Hepatocyte (in vitro differentiated cells): ENCODE results near the gene RGS17. TPM values are rescaled to one million over a fixed set of nuclear protein-coding genes. Genes with fewer than 3 reads are reported as not detected.

ENCODE experiments used
- DNase-seq: peaks from one replicate; pipeline ENCODE4 v3.0.0-alpha.2; 2016; ENCODE audit warnings: low spot score
- H2AFZ ChIP-seq: fragments of 200-600 bp; sonication (generic); 2 replicates; pipeline ENCODE4 v1.6.0; 2016; ENCODE audit warnings: antibody characterized with exemption, mild to moderate bottlenecking
- H3K27ac ChIP-seq: fragments of 200-600 bp; sonication (generic); 2 replicates; pipeline ENCODE4 v1.5.1; 2016; ENCODE audit warnings: mild to moderate bottlenecking
- H3K27me3 ChIP-seq: fragments of 200-600 bp; sonication (generic); 2 replicates; pipeline ENCODE4 v1.6.1; 2016
- H3K36me3 ChIP-seq: fragments of 200-600 bp; sonication (generic); replicated peaks from 2 replicates; pipeline ENCODE4 v1.5.1; 2016; ENCODE audit warnings: low read depth; ENCODE audit not compliant: insufficient read depth
- H3K4me1 ChIP-seq: fragments of 200-600 bp; sonication (generic); 2 replicates; pipeline ENCODE4 v1.5.1; 2016; ENCODE audit warnings: mild to moderate bottlenecking, moderate library complexity; ENCODE audit not compliant: insufficient read depth
- H3K4me2 ChIP-seq: fragments of 200-600 bp; sonication (generic); 2 replicates; pipeline ENCODE4 v1.6.0; 2016
- H3K4me3 ChIP-seq: fragments of 200-600 bp; sonication (generic); 2 replicates; pipeline ENCODE4 v1.5.1; 2016; ENCODE audit warnings: mild to moderate bottlenecking
- H3K79me2 ChIP-seq: fragments of 200-600 bp; sonication (generic); 2 replicates; pipeline ENCODE4 v1.6.0; 2017; ENCODE audit warnings: mild to moderate bottlenecking
- H3K9me2 ChIP-seq: fragments of 200-600 bp; sonication (generic); replicated peaks from 2 replicates; pipeline ENCODE4 v1.6.0; 2017; ENCODE audit warnings: mild to moderate bottlenecking; ENCODE audit not compliant: insufficient read depth
- H3K9me3 ChIP-seq: fragments of 200-600 bp; sonication (generic); 2 replicates; pipeline ENCODE4 v1.5.1; 2016; ENCODE audit warnings: low read depth, mild to moderate bottlenecking
- H4K20me1 ChIP-seq: fragments of 200-600 bp; sonication (generic); 2 replicates; pipeline ENCODE4 v1.6.0; 2016; ENCODE audit warnings: mild to moderate bottlenecking; ENCODE audit not compliant: insufficient read depth, poor library complexity, severe bottlenecking
- CTCF ChIP-seq: fragments of 200-600 bp; sonication (generic); IDR thresholded peaks from 2 replicates; pipeline ENCODE4 v1.5.1; 2016; ENCODE audit warnings: antibody characterized with exemption, mild to moderate bottlenecking; ENCODE audit not compliant: poor library complexity
- EZH2 ChIP-seq: fragments of 200-600 bp; sonication (generic); IDR thresholded peaks from 2 replicates; pipeline ENCODE4 v1.6.1; 2016; ENCODE audit warnings: antibody characterized with exemption, mild to moderate bottlenecking, borderline replicate concordance
- EZH2phosphoT487 ChIP-seq: fragments of 200-600 bp; sonication (generic); IDR thresholded peaks from one replicate; pipeline ENCODE4 v1.6.1; 2018; ENCODE audit warnings: antibody characterized with exemption, mild to moderate bottlenecking, low read depth, moderate library complexity; ENCODE audit not compliant: unreplicated experiment, severe bottlenecking
- WGBS: methylation state at CpG from one replicate; pipeline ENCODE4 v1.1.6; 2016; ENCODE audit warnings: low lambda C conversion rate; ENCODE audit errors: missing lambda C conversion rate; 5-methylcytosine and 5-hydroxymethylcytosine counted together
- polyA plus RNA-seq: library from polyadenylated mRNA; unstranded; fragments of >200 nt; fragmentation: Nextera tagmentation; extraction: Ambion mirVana; gene quantifications from 2 replicates; pipeline ENCODE4 v1.2.1, GENCODE V29; 2016
- total RNA-seq: library from RNA; depleted of rRNA; stranded (reverse); fragments of >200 nt; gene quantifications from 2 replicates; pipeline ENCODE4 v1.2.3, GENCODE V29; 2014

Gene RGS17
- total and polyA plus RNA-seq, 2 experiments from 2014 or later = 0.27 to 0.97 TPM

- WGBS = 91% methylated on average over 2 of the region's 2 CpGs
- H3K9me2 ChIP-seq = no peaks in the 10 kb centered on the region
Measured at GRCh38 chr6:153160221-153160620, 29.1 kb upstream of the RGS17 start.

GRCh38 chr6:153150752-153151440 lies 19.8 kb upstream of the RGS17 start:
- no peak overlapping the region for H3K27ac ChIP-seq
- no peaks in the 10 kb centered on the region for H3K36me3 ChIP-seq
- no peaks in the 10 kb centered on the region for H3K9me2 ChIP-seq
- H3K27me3 ChIP-seq = no peaks in the 10 kb centered on the region
- H3K4me1 ChIP-seq = no peaks in the 10 kb centered on the region
- H3K9me3 ChIP-seq = no peaks in the 10 kb centered on the region
- WGBS = 84% methylated on average over 21 of the region's 21 CpGs
- TF ChIP-seq CTCF (no peak), EZH2phosphoT487 (no peak), EZH2 (no peak)
- no peaks in the 10 kb centered on the region for H4K20me1 ChIP-seq
- DNase-seq = no peak
- no peak overlapping the region for H2AFZ ChIP-seq
- H3K79me2 ChIP-seq = no peaks in the 10 kb centered on the region
- no peak overlapping the region for H3K4me3 ChIP-seq
- H3K4me2 ChIP-seq = no peak overlapping the region

More at GRCh38 chr6:153160221-153160620, 29.1 kb upstream of the RGS17 start:
- no peaks in the 10 kb centered on the region for H3K27me3 ChIP-seq
- no peak overlapping the region for H3K27ac ChIP-seq
- no peak overlapping the region for H2AFZ ChIP-seq
- H3K79me2 ChIP-seq = no peaks in the 10 kb centered on the region
- no peak for DNase-seq
- no peaks in the 10 kb centered on the region for H4K20me1 ChIP-seq
- no peaks in the 10 kb centered on the region for H3K36me3 ChIP-seq
- TF ChIP-seq EZH2 = no peak
- no peak for TF ChIP-seq EZH2phosphoT487
- TF ChIP-seq CTCF = no peak
- no peak overlapping the region for H3K4me2 ChIP-seq
- no peaks in the 10 kb centered on the region for H3K9me3 ChIP-seq
- no peaks in the 10 kb centered on the region for H3K4me1 ChIP-seq
- no peak overlapping the region for H3K4me3 ChIP-seq

GRCh38 chr6:153150371-153150751 lies 19.3 kb upstream of the RGS17 start:
- H4K20me1 ChIP-seq = no peaks in the 10 kb centered on the region
- no peaks in the 10 kb centered on the region for H3K27me3 ChIP-seq
- H2AFZ ChIP-seq = no peak overlapping the region
- H3K4me1 ChIP-seq = no peaks in the 10 kb centered on the region
- H3K36me3 ChIP-seq = no peaks in the 10 kb centered on the region
- WGBS = 92% methylated on average over 11 of the region's 11 CpGs
- no peak overlapping the region for H3K4me2 ChIP-seq
- H3K9me2 ChIP-seq = no peaks in the 10 kb centered on the region
- H3K9me3 ChIP-seq = no peaks in the 10 kb centered on the region
- no peaks in the 10 kb centered on the region for H3K79me2 ChIP-seq
- TF ChIP-seq EZH2phosphoT487 = no peak
- TF ChIP-seq CTCF = no peak
- TF ChIP-seq EZH2 = no peak
- DNase-seq = no peak
- H3K4me3 ChIP-seq = no peak overlapping the region
- no peak overlapping the region for H3K27ac ChIP-seq
